Nephron (organoid): Measurements from ENCODE around the gene NCL.
"Not testable (repeated sequence)": the region's sequence is repeated elsewhere in the genome, so short reads cannot be mapped to it uniquely, and the experiment has no call there.

Experiments used
- H3K27ac Mint-ChIP-seq, 3 experiments: 2 replicates each; pipeline ENCODE4 v1.8.0; 2020; ENCODE audit warnings: mixed read lengths in 3 of 3, mild to moderate bottlenecking in 2 of 3, moderate library complexity in 1 of 3
- H3K27me3 Mint-ChIP-seq: 2 replicates; pipeline ENCODE4 v1.8.0; 2021; ENCODE audit warnings: low read depth, mild to moderate bottlenecking, moderate library complexity, mixed read lengths
- H3K36me3 Mint-ChIP-seq: 2 replicates; pipeline ENCODE4 v1.8.0; 2020; ENCODE audit warnings: low read depth, mixed read lengths
- H3K4me1 Mint-ChIP-seq: 2 replicates; pipeline ENCODE4 v1.8.0; 2020; ENCODE audit warnings: mixed read lengths
- H3K4me3 Mint-ChIP-seq, 3 experiments: 2 replicates each; pipeline ENCODE4 v1.8.0; 2020; ENCODE audit warnings: mild to moderate bottlenecking in 3 of 3, mixed read lengths in 3 of 3, moderate library complexity in 2 of 3
- H3K9me3 Mint-ChIP-seq: 2 replicates; pipeline ENCODE4 v1.8.0; 2020; ENCODE audit warnings: mixed read lengths
- TF ChIP-seq, protein P1 (sequence below), 3 experiments: fragments of 200-600 bp; sonication (generic); IDR thresholded peaks; one replicate each; pipeline ENCODE4 v1.5.0; 2021; ENCODE audit warnings: antibody characterized with exemption in 3 of 3; ENCODE audit not compliant: unreplicated experiment in 3 of 3

Gene NCL

DNA sequence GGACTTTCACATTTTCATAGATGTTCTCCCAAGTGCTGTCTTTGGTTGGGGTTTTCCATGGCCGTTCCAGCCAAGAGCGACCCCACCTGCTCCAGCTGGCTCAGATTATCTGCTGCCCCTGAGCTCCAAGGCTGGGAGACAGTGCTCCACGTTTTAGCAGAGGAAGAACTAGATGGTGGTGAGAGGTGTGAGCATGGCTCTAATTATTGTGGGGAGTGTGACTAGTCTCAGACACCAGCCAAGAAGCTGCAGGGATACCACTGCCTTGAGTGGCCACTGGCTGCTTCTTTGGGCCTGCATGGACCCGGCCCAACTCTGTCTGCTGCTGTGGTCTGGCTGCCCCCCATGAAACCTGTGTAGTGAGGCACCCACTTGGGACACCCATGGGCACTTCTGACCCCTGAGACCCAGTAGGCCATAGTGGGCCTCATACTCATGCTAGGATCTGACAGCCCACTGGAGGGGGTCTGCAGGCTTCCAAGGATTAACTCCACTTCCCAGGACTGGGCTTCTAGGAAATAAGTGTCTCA is 2.8 kb upstream of the NCL start:
- peaks cover 15% of the 10 kb centered on the region for H3K36me3 Mint-ChIP-seq
- peak overlapping the region; percentile 77 to 84 (median 81) for H3K4me3 Mint-ChIP-seq
- TF ChIP-seq, protein P1, sequence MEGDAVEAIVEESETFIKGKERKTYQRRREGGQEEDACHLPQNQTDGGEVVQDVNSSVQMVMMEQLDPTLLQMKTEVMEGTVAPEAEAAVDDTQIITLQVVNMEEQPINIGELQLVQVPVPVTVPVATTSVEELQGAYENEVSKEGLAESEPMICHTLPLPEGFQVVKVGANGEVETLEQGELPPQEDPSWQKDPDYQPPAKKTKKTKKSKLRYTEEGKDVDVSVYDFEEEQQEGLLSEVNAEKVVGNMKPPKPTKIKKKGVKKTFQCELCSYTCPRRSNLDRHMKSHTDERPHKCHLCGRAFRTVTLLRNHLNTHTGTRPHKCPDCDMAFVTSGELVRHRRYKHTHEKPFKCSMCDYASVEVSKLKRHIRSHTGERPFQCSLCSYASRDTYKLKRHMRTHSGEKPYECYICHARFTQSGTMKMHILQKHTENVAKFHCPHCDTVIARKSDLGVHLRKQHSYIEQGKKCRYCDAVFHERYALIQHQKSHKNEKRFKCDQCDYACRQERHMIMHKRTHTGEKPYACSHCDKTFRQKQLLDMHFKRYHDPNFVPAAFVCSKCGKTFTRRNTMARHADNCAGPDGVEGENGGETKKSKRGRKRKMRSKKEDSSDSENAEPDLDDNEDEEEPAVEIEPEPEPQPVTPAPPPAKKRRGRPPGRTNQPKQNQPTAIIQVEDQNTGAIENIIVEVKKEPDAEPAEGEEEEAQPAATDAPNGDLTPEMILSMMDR (IDR thresholded peaks at IDR 0.05; ENCODE audit: unreplicated experiment in 3 of 3) = no peak
- H3K4me1 Mint-ChIP-seq = peaks cover 53% of the 10 kb centered on the region
- H3K9me3 Mint-ChIP-seq = no peaks in the 10 kb centered on the region
- H3K27me3 Mint-ChIP-seq = peaks cover 5% of the 10 kb centered on the region
- peak overlapping the region; percentile 79 to 100 (median 94) for H3K27ac Mint-ChIP-seq

DNA sequence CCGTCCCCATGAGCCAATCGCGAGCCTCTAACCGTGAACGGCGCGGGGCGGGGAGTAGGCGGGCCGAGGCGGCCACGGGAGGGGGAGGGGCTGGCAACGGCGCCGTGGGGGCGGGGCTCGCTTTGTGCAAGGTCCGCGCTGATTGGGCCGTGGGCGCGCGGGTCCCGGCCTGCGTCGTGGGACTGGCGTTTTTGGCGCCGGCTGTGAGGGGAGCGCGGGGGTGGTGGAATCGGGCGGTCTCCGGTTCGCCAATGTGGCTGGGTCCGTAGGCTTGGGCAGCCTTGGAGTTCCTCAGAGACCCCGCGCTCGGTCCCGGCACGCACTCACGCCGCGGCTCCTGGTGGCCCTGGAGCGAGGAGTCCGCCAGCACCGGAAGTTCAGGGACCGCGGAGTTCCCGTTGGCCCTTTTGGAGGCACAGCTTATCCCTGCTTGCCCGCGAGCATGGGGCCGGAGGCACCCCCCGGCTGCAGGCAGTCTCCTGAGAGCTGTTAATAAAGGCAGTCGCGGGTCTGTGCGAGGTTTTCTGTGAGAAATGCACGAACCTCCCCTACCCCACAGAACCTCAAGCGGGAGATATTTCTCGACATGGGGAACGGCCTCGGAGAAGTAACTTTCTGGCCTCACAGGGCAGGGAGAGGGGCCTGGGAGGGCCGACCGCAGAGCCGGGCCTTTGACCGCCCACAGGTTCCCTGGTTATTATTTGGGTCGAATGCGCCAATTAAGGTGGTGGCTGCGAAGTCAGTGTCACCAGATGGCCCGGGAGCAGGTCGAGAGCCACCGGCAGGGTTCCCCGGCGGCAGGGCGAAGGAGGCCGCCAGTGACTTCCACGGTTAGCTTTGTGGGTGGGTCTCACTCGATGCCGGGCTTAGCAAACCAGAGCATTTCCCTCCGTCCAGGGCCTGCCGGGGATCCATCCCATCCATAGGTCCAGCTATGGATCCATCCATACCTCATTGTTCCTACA is 574 bp upstream of the NCL start:
- Mint-ChIP-seq H3K9me3 (no peaks in the 10 kb centered on the region), H3K27me3 (no peaks in the 10 kb centered on the region), H3K4me3 (peak overlapping the region; percentile 90 to 99 (median 94)), H3K27ac (peak overlapping the region; percentile 99 to 100 (median 100)), H3K4me1 (peaks cover 61% of the 10 kb centered on the region), H3K36me3 (peaks cover 34% of the 10 kb centered on the region)
- TF ChIP-seq, protein P1 (IDR thresholded peaks at IDR 0.05; ENCODE audit: unreplicated experiment in 3 of 3) = no peak

DNA sequence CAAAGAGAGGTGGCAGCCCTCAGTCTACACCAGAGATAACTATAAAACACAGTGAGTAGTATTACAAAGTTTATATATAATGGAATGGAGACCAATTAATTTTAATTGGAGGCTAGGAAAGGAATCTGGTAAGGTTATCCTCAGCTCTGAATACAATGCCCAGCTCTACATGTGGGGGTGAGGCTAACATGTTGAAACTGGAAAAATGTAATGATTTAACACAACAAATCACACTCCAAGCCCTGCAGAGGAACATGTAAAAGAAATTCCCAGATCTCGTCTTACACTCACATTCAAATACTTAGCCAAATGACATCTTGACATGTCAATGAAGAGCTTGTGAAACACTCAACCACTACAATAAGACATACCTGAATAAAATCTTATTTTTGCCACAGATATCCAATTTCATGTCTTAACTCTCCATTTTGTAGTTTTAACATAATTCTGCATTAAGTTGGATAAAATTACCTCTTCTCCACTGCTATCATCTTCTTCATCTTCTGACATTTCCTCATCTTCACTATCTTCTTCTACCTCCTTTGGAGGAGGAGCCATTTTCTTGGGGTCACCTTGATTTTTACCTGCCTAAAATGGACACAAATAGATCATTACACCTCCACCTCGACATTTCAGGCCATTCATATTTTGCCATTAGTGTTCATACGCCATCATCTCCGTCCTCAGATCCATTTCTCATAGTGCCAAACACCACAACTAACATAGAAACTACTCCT is 1.4 kb downstream of the NCL start:
- peaks cover 50% of the 10 kb centered on the region for H3K36me3 Mint-ChIP-seq
- no peaks in the 10 kb centered on the region for H3K9me3 Mint-ChIP-seq
- peak overlapping the region; percentile 90 to 99 (median 94) for H3K4me3 Mint-ChIP-seq
- peaks cover 45% of the 10 kb centered on the region for H3K4me1 Mint-ChIP-seq
- no peaks in the 10 kb centered on the region for H3K27me3 Mint-ChIP-seq
- TF ChIP-seq, protein P1 (IDR thresholded peaks at IDR 0.05; ENCODE audit: unreplicated experiment in 3 of 3) = no peak
- H3K27ac Mint-ChIP-seq = peak overlapping the region; percentile 50 to 100 (median 99)

DNA sequence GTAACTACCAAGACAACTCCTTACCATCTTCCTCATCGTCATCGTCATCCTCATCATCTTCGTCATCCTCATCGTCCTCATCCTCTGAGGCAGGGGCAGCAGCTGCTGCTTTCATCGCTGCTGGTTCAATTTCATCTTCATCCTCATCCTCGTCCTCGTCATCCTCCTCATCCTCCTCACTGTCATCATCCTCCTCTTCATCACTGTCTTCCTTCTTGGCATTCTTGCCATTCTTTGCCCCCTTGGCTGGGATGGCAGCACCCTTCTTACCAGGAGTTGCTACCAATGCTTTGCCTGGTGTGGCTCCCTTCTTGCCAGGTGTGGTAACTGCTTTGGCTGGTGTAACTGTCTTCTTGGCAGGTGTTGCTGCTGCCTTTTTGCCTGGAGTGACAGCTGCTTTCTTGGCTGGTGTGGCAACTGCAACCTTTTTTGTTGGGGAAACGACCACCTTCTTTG is 2.7 kb downstream of the NCL start:
- Mint-ChIP-seq H3K27ac (no peak overlapping the region), H3K36me3 (peaks cover 64% of the 10 kb centered on the region), H3K27me3 (no peaks in the 10 kb centered on the region), H3K9me3 (no peaks in the 10 kb centered on the region), H3K4me1 (peaks cover 33% of the 10 kb centered on the region), H3K4me3 (peak overlapping the region; percentile 61 to 90 (median 75))
- TF ChIP-seq, protein P1 (IDR thresholded peaks at IDR 0.05; ENCODE audit: unreplicated experiment in 3 of 3) = no peak

DNA sequence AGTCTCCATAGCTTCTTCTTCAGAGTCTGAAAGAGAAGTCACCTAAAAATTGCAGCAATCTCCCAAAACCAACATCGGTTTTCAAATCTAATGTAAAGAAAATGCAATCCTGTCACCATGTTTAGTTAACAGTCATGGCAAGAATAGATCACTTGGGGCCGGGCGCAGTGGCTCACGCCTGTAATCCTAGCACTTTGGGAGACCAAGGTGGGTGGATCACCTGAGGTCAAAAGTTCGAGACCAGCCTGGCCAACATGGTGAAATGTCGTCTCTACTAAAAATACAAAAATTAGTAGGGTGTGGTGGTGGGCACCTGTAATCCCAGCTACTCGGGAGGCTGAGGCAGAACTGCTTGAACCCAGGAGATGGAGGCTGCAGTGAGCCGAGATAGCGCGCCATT is 3.4 kb downstream of the NCL start:
- H3K27me3 Mint-ChIP-seq, H3K4me3 Mint-ChIP-seq, H3K27ac Mint-ChIP-seq, H3K9me3 Mint-ChIP-seq: not testable (repeated sequence)
- peaks cover 71% of the 10 kb centered on the region for H3K36me3 Mint-ChIP-seq
- H3K4me1 Mint-ChIP-seq = peaks cover 29% of the 10 kb centered on the region
